DND-41 (cell line): ENCODE results near the gene CFD.

Experiments
- EZH2 ChIP-seq: IDR thresholded peaks from 3 replicates; pipeline ENCODE4 v1.6.1; 2012; ENCODE audit warnings: borderline replicate concordance, low read depth, mild to moderate bottlenecking, moderate library complexity, low read length, inconsistent platforms; ENCODE audit not compliant: severe bottlenecking
- TF ChIP-seq, protein P1 (sequence below): IDR thresholded peaks from 2 replicates; pipeline ENCODE4 v1.5.1; 2012; ENCODE audit warnings: borderline replicate concordance, low read length, moderate library complexity, mild to moderate bottlenecking; ENCODE audit not compliant: poor library complexity, severe bottlenecking; ENCODE audit errors: extremely low read depth

DNA sequence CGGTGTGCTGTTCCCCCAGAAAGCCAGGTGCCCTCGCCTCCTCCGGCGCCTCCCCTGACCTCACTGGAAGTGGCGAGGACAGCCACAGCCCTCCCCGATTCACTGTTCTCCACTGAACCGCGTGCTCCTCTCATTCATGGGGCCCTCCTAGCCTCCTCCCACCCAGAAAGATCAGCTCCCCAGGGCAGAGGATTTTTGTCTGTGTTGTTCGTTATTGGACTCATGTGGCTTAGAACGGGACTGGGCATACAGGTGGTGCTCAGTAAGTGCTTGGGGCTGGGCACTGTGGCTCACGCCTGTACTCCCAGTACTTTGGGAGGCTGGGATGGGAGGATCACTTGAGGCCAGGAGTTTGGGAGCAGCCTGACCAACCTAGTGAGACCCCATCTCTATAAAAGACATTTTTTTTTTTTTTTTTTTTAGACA is 14.9 kb upstream of the CFD start:
- TF ChIP-seq, protein P1, sequence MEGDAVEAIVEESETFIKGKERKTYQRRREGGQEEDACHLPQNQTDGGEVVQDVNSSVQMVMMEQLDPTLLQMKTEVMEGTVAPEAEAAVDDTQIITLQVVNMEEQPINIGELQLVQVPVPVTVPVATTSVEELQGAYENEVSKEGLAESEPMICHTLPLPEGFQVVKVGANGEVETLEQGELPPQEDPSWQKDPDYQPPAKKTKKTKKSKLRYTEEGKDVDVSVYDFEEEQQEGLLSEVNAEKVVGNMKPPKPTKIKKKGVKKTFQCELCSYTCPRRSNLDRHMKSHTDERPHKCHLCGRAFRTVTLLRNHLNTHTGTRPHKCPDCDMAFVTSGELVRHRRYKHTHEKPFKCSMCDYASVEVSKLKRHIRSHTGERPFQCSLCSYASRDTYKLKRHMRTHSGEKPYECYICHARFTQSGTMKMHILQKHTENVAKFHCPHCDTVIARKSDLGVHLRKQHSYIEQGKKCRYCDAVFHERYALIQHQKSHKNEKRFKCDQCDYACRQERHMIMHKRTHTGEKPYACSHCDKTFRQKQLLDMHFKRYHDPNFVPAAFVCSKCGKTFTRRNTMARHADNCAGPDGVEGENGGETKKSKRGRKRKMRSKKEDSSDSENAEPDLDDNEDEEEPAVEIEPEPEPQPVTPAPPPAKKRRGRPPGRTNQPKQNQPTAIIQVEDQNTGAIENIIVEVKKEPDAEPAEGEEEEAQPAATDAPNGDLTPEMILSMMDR = no peak
- TF ChIP-seq EZH2 = no peak
